Rectal smooth muscle tissue (tissue), 1 donor: ENCODE measurements around the gene SPARCL1.
A peak's percentile ranks its signal among the peaks of the same experiment; 100 is the strongest.

Experiments used
- H3K27ac ChIP-seq: one replicate; pipeline ENCODE4 v1.7.0; 2013; ENCODE audit warnings: low read depth, low read length, inconsistent platforms
- H3K27me3 ChIP-seq: one replicate; pipeline ENCODE4 v1.7.0; 2013; ENCODE audit warnings: low read length; ENCODE audit not compliant: control insufficient read depth, insufficient read depth
- H3K36me3 ChIP-seq: one replicate; pipeline ENCODE4 v1.7.0; 2013; ENCODE audit warnings: low read length; ENCODE audit not compliant: control insufficient read depth, insufficient read depth
- H3K4me1 ChIP-seq: one replicate; pipeline ENCODE4 v1.7.0; 2013; ENCODE audit warnings: low read length; ENCODE audit not compliant: control insufficient read depth, insufficient read depth
- H3K4me3 ChIP-seq: one replicate; pipeline ENCODE4 v1.7.0; 2013; ENCODE audit warnings: low read length
- H3K9ac ChIP-seq: one replicate; pipeline ENCODE4 v1.7.0; 2013; ENCODE audit warnings: low read length

Gene SPARCL1

GRCh38 chr4:87512400-87512799 lies 16.8 kb downstream of the SPARCL1 start:
- Histone ChIP-seq H3K27ac (peak overlapping the region; percentile 44), H3K4me1 (peaks cover 19% of the 10 kb centered on the region)

GRCh38 chr4:87511500-87511899 lies 17.7 kb downstream of the SPARCL1 start:
- Histone ChIP-seq H3K4me1 (peaks cover 22% of the 10 kb centered on the region), H3K36me3 (no peaks in the 10 kb centered on the region), H3K9ac (no peak overlapping the region), H3K27me3 (no peaks in the 10 kb centered on the region), H3K27ac (no peak overlapping the region), H3K4me3 (no peak overlapping the region)

More at GRCh38 chr4:87512400-87512799, 16.8 kb downstream of the SPARCL1 start:
- H3K36me3 ChIP-seq = no peaks in the 10 kb centered on the region
- H3K27me3 ChIP-seq = no peaks in the 10 kb centered on the region
- H3K4me3 ChIP-seq = no peak overlapping the region
- no peak overlapping the region for H3K9ac ChIP-seq

- Histone ChIP-seq H3K4me3 (no peak overlapping the region), H3K36me3 (no peaks in the 10 kb centered on the region), H3K4me1 (peaks cover 18% of the 10 kb centered on the region), H3K27ac (no peak overlapping the region), H3K9ac (no peak overlapping the region), H3K27me3 (no peaks in the 10 kb centered on the region)
Measured at GRCh38 chr4:87510747-87511146, 18.4 kb downstream of the SPARCL1 start.

DNA sequence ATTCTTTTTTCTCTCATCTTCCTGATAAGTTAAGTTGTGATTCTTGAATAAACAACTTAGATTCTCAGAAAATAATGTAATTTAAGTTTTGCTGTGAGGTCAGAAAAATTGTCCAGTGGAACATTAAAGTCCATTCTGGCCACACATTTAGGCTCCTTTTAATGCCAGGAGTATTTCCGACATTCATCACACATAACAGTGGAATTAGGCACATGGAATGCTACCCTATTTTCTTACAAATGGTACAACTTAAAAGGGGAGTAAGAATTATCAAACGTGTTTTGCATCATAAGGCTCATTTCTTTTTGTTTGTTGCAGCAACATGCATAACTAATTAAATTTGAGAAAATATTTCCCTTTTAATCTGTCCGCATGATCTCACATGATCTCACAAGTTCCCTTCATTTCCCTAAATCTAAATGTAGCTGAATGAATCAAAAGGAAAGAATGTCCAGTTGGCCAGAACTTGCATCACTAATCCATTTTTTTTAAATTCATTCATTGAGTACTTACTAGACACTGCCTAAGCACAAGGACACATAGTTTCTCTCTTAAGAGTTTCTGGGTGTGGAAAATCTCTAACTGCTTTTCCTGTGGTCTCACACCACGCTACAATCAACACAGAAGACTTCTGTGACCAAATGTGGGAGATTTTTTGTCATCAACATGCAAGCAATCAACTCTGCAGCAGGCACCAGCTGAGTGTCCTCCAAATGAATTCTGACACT lies 22.0 kb downstream of the SPARCL1 start:
- peaks cover 17% of the 10 kb centered on the region for H3K4me1 ChIP-seq
- no peaks in the 10 kb centered on the region for H3K36me3 ChIP-seq
- H3K27ac ChIP-seq = peak overlapping the region; percentile 69

DNA sequence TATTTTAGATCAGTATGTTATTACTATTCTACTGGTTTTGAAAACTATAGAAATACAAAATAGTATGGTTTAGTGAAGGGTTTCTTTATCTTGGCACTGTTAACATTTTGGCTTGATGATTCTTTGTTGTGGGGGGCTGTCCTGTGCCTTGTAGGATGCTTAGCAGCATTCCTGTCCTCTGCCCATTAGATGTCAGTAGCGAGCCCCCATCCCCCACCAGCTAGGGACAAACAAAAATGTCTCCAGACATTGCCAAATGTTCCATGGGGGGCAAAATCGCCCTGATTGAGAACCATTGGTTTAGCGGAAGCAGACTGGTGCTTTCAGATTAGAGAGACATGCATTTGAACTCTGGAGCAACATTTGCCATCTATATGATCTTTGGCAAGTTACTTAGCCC lies 23.3 kb downstream of the SPARCL1 start:
- Histone ChIP-seq H3K27ac (no peak overlapping the region), H3K4me1 (peaks cover 17% of the 10 kb centered on the region), H3K4me3 (no peak overlapping the region), H3K27me3 (no peaks in the 10 kb centered on the region), H3K36me3 (no peaks in the 10 kb centered on the region), H3K9ac (no peak overlapping the region)

More for the DNA sequence above, 22.0 kb downstream of the SPARCL1 start:
- Histone ChIP-seq H3K27me3 (no peaks in the 10 kb centered on the region), H3K4me3 (no peak overlapping the region), H3K9ac (no peak overlapping the region)

GRCh38 chr4:87502580-87503238 lies 26.5 kb downstream of the SPARCL1 start:
- peak overlapping the region; percentile 57 for H3K27ac ChIP-seq
- H3K36me3 ChIP-seq = no peaks in the 10 kb centered on the region
- peaks cover 29% of the 10 kb centered on the region for H3K4me1 ChIP-seq
- no peaks in the 10 kb centered on the region for H3K27me3 ChIP-seq
- no peak overlapping the region for H3K4me3 ChIP-seq
- H3K9ac ChIP-seq = no peak overlapping the region

GRCh38 chr4:87500092-87500462 lies 29.1 kb downstream of the SPARCL1 start:
- H3K4me3 ChIP-seq = no peak overlapping the region
- H3K36me3 ChIP-seq = no peaks in the 10 kb centered on the region
- peaks cover 21% of the 10 kb centered on the region for H3K4me1 ChIP-seq
- no peak overlapping the region for H3K9ac ChIP-seq
- no peaks in the 10 kb centered on the region for H3K27me3 ChIP-seq
- peak overlapping the region; percentile 76 for H3K27ac ChIP-seq

DNA sequence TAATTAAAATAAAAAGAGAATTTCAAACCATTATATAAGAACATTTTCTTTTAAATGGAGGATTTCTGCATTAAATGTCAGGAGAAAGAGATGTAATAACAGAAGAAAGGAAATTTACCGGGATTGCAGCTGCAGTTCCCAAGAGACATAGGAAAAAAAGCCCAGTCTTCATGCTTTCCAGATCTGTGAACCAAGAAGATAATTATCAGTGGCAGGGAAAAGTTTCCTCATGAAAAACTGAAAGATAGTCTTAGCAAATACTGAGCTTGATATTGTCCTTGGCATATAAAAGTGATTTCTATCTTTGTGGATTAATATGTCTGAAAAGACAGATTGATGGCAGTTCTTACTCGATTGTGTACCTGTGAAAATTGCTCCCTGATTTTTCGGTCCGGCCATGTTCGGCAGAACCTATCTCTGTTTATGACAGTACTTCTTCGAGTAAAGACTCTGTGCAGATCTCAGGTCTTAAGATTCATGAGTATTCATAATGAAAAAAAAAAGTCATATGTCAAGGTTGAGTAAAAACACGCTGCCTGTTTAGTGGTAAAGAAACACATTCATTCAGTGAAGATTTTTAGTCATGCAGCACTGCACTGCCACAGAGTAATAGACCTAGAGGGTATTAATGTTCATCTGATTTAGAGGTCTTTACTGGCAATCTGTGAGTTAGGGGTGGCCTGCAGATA lies 29.6 kb downstream of the SPARCL1 start:
- Histone ChIP-seq H3K4me1 (peaks cover 21% of the 10 kb centered on the region), H3K36me3 (no peaks in the 10 kb centered on the region), H3K27ac (peak overlapping the region; percentile 76), H3K27me3 (no peaks in the 10 kb centered on the region), H3K9ac (no peak overlapping the region), H3K4me3 (no peak overlapping the region)

DNA sequence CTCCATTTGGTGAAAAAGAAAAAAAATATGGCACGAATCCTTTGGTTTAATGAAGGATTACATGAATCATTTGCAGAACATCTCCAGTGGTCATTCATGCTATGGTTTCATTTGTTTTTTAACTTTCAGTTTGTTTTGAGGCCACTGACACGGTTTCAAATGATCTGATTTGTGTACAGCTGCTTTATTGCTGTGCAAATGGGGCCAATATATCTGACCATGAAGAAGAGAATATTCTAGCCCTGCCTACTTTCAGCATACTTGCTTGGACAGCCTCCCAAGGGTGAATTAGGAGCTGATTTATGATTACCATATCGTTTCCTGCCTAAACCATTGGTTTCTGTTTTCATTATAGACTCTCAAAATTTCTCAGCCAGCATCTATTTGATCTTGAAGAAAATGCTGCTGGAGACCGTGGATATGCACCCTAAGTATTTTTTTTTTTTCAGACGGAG lies 30.7 kb downstream of the SPARCL1 start:
- no peak overlapping the region for H3K4me3 ChIP-seq
- peaks cover 10% of the 10 kb centered on the region for H3K36me3 ChIP-seq
- peak overlapping the region; percentile 51 for H3K27ac ChIP-seq
- H3K27me3 ChIP-seq = no peaks in the 10 kb centered on the region
- H3K9ac ChIP-seq = no peak overlapping the region
- peaks cover 22% of the 10 kb centered on the region for H3K4me1 ChIP-seq

DNA sequence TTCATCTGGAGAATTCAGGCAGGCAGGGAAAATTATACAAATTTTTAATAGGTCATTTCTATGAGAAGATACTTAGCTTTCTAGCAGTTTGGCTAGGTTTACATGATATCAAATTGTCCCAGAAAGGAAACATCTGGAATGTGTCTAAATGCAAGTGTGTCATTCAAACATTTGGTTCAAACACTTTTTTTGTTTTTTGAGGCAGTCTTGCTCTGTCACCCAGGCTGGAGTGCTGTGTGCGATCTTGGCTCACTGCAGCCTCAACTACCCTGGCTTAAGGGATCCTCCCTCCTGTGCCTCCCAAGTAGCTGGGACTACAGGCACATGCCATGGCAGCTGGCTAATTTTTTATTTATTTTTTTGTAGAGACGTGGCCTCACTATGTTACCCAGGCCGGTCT lies 31.6 kb downstream of the SPARCL1 start:
- no peaks in the 10 kb centered on the region for H3K27me3 ChIP-seq
- H3K9ac ChIP-seq = no peak overlapping the region
- H3K4me3 ChIP-seq = no peak overlapping the region
- H3K36me3 ChIP-seq = peaks cover 15% of the 10 kb centered on the region
- H3K4me1 ChIP-seq = peaks cover 29% of the 10 kb centered on the region
- H3K27ac ChIP-seq = peak overlapping the region; percentile 51

DNA sequence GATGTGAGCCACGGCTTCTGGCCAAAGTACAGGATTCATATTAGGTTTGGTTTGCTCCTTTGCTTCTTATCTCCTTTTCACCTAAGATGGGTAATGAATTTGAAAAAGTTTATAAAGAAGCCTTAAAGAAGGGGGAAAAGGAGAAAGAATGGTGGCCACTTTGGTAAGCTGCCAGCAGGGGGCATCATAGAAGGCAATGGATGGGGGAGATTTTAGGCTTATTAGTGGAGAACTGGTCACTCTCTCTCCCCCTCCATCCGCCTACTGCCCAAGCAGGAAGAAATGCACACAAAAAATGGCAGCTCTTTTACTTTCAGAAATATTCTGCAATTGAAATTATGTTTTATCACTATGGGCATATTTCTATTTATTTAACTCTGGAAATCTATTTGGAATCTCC lies 32.0 kb downstream of the SPARCL1 start:
- no peaks in the 10 kb centered on the region for H3K27me3 ChIP-seq
- peaks cover 26% of the 10 kb centered on the region for H3K4me1 ChIP-seq
- no peak overlapping the region for H3K4me3 ChIP-seq
- H3K36me3 ChIP-seq = peaks cover 15% of the 10 kb centered on the region
- H3K9ac ChIP-seq = no peak overlapping the region
- no peak overlapping the region for H3K27ac ChIP-seq

DNA sequence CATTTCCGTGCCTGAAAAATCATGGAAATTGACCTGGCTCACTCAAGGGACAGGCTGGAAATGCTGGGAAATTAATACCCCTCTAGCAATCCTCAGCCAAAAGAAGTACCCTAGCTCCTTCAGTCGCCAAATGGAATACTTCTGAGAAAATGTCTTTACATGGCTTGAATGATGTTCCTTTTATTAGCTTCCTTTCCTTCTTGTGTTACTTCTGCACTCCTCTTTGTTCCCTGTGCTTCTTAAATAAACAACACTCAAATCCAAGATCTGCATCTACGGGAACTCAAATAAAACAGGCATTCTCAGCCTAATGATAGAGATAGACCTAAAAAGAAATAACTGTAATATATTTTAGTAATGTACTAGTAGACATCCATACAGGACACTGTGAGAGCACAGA lies 36.1 kb downstream of the SPARCL1 start:
- no peak overlapping the region for H3K9ac ChIP-seq
- no peaks in the 10 kb centered on the region for H3K27me3 ChIP-seq
- peaks cover 27% of the 10 kb centered on the region for H3K36me3 ChIP-seq
- no peak overlapping the region for H3K4me3 ChIP-seq
- H3K27ac ChIP-seq = peak overlapping the region; percentile 36
- peaks cover 24% of the 10 kb centered on the region for H3K4me1 ChIP-seq
